GM19238 (cell line): Measurements from ENCODE around the gene TNS1.

Source experiments
- DNase-seq: peaks from one replicate; pipeline ENCODE4 v3.0.0; 2011; ENCODE audit warnings: low spot score; ENCODE audit not compliant: insufficient read length

TNS1 gene

DNA sequence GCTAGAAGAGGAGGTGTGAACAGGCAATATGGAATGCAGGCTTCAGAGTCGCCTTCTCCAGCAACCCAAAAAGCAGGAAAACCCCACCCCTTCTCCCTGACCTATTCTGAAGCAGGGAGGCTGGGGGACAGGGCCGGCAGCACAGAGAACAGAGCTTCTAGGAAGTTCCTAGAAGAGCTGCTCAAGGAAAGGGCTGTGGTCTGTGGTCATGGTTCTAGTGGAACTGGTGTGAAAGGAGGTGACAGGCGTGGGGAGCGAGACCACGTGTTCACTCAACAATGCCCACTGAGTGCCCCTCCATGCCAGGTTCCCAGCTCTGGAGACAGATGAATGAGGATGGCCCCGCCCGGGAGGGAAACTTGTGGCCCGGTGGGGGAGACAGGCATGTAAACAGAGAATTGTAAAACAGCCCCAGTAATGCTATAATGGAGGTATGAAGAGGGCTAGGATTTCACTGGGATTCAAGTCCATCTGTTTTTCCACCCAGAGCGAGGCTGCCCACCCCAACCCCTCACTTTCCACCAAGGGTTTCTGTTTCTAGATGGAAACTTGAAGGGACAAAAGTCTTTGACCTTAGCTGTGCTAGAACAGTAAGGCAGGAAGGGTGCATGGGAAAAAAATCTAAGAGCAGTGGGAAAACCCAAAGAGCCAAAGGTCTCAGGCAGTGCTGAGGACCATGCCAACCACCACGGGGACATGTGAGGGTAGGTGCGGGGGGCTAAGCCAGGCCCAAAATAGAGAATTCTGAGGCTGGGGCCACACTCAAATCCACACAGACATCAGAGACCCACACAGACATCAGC is 71.8 kb downstream of the TNS1 start:
- no peak for DNase-seq

DNA sequence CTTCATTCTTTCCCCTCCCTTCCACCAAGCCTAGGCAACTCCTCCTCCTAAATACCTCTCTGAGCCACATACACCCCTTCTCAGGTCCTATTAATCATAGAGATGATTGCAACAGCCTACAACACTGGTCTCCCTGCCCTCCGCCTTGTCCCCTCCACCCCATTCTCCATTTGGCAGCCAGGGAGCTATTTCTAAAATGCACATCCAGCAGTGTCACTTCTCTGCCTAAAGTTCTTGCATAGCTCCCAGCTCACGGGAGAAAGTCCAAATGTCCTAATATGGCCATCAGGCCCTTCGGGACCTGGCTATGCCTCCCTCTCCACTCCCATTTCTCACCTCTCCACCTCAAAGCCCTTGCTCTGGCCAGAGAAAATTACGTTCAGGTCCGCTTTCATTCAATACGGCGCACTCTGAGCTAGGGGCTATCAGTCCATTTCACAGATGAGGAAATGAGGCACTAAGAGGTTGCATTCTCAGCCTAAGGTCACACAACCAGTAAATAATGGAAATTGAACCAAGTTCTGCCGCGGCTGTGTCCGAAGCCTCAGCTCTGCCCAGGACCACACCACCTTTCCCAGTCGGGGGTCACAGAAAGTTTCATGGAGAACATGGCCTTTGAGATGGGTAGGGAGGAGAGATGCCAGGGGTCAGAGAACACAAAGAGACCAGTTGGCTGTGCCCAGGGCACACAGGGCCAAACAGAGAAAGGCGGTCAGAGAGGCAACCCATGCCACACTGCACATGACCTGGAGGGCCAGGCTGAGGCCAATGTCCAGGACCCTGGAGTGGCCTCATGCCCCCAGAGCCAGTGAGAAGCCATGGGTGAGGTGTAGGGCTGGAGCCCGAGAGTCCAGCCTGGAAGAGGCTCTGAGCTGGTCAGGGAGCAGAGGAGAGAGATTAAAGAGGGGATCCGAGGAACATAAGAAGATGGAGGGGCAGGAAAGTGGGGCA is 72.8 kb downstream of the TNS1 start:
- no peak for DNase-seq

DNA sequence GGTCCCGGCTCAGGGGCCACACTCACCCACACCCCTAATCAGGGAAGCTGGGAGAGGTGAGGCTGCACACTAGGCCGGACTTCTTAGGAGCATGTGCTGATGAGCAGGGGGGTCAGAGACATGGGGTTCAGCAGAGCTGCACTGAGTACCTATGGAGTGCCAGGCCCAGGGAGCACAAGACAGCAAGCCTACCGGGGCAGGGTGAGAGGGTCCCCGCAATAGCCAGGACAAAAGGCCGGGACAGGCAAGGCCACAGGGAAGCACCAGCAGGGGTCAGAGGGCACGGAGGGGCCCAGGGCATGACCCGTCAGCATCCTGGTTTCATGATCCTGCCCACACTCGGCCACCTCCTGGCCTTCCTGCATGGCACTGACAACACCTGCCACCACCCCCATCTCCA is 73.5 kb downstream of the TNS1 start:
- DNase-seq = no peak

DNA sequence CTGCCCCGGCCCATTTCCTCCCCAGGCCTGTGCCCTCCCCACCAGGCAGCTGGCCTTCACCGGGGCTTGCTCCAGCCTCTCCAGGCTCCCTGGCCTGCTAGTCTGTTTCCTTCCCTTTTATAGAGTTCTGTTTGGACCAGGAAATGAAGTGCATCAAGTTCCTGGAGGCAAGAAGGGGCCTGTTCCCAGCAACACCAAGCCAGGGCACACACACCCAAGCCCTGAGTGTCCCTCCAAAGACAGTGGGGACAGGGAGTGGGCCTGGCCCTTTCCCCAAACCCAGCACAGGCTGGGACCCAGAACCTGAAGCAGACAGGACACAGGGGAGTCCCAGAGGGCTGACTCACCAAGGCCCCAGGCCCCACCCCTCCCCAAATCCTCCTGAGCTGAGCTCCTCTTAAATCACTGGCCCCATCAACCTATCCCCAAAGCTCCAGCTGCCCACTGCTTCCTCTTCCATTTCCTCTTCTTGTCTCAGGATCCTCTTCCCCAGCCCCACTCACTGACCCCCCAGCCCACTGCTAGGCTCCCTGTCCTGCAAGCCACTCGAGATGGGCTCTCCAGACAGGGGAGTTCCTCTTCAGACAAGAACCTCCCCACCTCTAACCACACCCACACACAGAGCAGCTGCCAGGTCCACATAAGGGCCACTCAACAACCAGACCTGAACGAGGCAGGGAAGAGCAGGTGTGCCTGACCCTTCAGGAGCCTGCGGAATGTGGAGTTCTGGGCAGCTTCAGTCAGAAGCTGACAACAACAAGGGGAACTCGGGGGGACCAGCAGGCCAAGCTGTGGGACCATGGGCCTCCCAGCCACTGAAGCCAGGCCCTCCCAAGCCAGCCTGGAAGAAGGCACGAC is 74.2 kb downstream of the TNS1 start:
- DNase-seq = no peak

DNA sequence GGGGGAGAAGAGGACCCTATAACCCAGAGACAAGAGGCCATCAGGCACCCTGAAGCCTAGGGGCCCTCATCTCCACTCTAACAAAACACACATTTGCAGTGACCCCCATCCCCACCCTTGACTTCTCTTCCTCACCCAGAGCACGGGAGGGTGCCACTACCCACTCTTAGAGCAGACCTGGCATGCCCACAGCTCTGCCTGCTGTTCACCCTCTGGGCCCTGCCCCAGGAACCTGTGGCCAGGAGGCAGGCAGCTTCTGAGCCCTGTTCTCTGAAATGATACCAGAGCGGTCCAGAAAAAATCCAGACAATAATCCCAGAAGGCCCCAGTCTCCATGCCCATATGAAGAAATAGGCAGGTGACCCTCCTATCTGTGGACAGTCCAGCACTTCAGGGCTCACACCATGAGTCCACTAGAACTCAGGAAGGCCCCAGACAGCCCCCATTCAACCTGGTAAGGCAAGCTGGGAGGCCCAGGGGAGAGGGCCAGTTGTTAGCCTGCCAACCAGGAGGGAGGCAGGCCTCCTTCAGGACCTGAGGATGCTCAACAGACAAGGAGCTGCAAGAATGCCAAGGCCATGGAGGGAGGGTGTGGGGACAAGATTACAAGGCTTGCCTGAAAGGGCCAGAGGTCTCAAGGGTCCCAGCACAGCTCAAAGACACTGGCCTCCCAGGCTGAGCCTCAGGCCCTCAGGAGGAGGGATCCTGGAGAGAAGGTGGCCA is 75.0 kb downstream of the TNS1 start:
- DNase-seq = no peak

DNA sequence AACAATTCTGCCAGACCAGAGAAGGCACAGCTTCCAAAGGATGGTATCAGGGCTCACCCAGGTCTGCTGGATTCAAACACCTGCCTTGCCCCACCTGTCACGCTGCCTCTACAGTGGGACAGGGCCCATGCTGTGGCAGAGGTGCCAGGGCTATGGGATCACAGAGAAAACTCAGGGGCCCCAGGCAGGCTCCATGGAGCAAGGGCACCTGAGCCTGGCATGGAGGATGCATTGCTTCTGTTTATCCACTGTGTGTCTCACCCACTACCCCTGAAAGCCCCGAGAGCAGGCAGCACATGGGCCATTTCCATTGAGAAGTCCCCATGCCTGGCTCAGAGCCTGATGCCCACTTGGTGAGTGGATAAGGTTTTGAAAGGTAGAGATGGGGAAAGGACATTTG is 76.0 kb downstream of the TNS1 start:
- DNase-seq = no peak

DNA sequence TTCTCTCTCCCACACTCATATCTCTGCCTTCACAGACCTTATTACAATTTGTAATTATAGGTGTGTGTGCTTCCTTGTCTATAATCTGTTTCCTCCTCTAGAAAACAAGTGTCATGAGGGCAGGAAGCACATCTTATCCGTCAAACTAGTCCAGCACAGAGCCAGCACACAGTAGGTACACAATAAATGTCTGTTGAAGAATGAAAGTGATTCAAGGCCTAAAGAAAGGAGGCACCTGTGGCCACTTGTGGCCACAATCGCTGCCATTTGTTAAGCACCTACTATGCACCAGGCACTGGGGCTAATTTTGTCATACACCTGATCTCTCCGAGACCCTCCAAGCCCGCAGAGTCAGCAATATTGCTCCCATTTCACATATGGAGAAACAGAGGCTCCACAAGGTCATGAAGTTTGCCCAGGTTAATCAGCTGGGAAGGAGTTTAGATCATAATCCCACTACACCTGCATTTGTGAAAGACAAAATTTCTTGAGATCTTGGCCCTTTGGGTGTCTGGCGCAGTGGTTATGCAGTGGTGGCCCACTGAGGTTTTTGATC is 78.4 kb downstream of the TNS1 start:
- DNase-seq = no peak

DNA sequence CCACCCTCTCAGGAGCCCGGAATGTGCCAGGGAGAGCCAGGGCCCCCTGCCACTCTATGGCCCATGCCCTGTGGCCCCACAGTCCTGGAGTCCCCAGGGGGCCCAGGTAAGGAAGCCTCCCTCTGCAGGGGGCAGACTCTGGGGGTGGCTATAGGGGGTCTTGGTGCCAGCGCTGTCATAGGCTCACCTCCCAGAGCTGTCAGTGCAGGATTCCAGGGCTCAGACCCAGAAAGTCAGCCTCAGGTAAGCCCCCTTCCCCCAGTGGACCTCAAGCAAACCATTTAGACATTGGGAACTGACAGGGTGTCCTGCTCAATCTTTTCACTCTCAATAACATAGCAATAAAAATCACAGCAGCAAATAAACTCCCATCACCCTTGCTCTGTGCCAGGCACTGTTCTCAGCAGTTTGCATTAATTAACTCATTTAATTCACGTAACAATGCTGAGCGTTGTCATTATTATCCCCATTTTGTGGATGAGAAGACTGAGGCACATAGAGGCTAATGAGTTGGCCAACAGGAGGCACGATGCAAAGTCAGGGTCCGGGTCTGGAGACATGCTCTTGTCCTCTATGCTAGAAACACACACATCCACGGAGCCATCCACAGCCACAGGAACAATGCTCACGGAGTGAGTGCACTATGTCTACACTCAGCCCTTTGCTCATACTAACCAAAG is 79.6 kb downstream of the TNS1 start:
- DNase-seq = no peak

DNA sequence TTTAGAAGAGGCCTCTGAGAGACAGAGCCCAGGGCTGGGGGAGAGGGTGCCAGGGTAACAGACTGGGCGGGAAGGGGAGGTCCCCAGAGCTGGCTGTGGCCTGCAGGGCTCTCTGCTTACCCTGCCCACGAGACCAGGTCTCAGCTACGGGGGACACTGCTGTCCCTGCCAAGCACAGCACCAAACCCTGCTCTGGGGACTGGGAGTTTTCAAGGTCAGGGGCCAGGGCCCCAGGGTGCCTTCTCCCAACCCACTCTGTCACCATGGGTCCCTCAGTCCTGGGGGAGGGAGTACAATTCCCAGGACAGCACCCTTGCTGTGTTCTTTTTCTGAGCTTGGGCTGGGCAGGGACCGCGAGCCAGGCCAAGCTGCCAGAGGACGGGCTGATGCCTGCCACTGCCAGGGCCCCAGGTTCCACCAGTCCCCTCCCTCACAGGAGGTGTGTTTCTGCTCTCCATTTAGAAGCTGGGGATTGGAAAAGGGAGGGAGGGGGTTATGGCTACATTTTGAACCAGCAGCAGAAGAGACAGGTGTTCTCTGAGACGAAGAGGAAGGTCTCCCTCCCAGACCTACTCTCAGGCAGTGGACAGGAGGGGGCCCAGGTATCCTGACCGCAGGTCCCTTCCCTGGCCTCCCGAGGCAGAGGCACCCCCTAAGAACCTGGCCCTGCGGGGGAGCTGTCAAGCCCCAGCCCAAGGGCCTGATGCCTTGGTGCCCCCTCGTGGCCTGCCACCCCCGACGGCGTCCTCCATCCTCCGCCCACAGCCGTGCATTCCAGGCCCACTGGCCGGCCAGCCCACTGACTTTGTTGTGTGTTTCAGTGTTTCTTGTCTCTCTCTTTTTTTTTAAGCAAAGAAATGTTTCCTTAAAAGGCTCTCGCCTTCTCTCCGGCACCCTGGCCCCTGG is 80.4 kb downstream of the TNS1 start:
- DNase-seq = no peak

DNA sequence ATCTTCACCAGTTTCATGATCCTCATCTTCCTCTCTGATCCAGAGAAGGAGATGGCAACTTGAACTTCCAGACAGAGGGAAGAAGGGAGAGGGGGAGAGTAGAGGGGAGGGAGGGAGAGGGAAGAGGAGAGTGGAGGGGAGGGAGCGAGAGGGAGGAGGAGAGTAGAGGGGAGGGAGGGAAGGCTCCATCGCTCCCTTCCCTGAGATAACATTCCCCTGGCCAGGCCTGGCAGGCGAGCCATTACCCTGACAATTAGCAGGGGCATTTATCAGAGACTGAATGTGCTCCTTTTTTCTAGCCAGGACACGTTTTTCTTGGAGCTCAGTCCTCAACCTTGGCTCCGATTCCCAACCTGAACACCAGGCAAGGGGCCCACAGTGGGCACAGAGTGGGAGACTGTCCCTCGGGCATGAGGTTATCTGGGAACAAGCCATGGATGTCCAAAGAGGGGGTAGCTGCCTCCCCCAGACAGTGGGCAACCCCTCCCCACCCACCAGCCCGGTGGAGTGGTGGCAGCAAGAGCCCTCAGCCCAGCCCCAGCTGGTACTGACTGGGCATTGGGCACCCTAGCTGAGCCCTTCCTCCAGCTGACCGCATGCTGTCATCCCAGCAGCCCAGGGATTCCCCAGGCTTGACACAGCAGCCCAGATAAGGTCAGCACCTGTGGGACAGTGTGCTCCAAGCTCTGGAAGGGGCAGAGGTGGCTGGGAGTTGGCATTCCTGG is 81.8 kb downstream of the TNS1 start:
- DNase-seq = no peak

DNA sequence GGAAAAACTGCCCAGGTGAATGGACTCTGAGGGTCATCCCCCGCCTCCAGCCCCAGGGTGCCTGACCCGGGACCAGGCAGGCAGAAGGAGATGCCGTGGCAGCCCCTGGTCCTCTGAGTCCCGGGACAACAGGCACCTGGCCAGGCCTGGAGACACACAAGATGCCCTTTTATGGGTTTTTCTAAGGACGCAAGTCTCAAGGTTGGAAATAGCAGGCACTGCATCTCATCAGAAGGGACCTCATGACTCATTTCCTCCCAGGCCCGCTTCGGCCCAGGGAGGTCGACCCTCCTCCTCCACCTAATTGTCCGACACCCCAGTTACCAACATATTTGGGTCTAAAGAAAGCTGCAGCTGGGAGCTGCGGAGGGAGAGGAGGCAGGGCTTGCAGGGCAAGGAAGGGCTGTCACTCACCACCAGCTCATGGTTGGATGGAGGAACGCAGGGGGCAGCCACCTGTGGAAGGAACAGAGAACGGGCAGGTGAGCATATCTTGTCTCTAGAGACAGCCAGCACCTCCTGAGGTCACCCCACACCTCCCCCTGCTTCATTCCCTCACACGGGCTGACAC is 82.9 kb downstream of the TNS1 start:
- DNase-seq = no peak

DNA sequence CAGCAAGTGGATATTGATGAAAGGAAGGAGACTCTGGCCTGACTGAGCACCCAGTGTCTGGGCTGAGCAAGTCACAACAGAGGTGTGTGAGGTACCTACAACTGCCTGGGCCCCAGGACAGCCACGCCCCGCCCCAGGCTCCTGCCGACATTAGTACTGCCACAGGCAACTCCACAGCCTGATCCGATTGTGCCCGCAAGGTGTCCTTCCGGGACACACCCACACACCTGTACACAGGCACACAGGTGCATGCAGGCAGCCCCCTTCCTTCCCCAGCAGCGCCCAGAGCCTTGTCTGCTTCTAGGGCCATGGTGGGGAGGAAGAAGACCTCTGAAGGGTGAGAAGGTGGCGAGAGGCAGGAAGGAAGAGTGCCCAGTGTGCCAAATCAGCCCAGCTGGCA is 83.6 kb downstream of the TNS1 start:
- no peak for DNase-seq

DNA sequence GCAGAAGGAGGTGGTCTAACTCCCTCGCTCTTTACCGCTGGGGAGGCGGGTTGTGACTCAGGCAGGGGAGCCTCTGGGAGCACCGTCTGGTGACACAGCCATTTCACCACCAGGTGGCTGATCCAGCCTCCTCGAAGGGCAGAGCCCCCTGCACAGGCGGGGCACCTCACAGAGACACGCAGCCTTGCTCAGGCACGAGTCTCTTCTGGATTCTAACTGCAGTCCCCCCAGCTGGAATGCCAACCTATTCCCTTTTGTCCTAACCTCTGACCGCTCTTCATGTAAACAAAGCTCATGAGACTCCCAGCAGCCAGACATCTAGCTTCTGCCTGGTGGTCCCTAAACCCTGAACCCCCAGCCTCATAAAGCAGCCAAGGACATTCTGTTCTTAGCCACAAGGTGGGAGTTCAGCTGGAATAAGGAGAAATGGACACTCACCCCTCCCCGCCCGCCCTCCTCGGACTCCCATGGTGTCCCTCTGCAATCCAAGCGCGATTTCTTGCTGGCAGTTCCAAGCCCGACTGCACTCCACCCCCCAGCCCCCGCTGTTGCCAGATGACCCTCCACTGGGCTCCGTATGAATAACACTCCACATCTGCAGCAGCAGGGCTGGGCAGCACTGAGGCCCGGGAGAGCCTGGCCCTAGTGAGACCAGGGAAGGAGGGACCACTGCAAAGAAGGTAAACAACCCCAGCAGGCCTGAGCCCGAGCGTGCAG is 84.3 kb downstream of the TNS1 start:
- no peak for DNase-seq

DNA sequence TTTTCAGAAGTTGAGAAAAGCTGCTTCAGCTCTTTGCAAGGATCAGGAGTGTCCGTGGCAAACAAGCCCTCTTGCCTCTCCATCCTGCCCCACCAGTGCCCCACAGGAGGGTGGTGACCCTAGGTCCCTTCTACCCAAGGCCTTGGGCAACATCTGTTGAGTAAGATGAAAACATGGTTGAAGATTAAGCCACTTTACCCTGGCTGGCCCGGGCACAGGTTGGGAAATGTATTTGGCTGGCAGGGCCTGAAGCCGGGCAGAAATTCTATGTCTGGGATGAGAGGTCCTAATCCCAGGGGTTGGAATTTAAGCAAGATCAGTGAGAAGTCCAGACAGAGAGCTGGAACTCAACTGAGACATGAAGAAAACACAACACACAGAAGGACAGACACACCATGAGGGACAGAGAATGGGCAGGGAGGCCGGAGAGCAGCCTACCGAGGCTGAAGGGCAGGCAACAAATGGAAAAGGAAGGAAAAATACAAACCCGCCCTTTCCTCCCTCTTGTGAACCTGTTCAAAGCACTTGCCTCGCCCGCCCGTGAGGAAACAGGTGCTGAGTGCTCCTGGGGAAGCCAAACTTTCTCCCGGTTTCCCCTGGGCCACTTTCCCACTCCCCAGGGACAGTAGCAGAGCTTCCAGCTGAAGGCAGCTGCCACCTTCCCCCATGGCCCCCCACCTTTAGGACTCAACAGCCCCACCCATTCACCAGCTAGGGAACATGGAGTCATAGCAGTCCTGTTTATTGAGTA is 86.1 kb downstream of the TNS1 start:
- no peak for DNase-seq

DNA sequence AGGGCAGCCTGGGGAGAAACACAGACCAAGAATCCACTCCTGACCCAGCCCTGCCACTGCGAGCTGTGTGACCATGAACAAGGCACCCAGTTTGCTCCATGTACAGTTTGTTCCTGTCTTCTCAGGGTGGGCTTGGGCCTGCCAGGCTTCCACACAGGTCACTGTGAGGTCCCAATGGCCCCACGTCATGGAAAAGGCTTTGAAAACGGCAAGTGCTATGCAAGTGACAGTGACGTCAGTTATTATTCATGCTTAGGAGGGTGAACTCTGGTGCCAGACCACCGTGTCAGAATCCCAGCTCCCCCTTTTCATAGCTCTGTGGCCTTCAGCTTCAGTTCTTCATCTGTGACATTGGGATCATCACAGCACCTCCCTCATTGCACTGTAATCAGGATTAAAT is 87.1 kb downstream of the TNS1 start:
- DNase-seq = no peak

DNA sequence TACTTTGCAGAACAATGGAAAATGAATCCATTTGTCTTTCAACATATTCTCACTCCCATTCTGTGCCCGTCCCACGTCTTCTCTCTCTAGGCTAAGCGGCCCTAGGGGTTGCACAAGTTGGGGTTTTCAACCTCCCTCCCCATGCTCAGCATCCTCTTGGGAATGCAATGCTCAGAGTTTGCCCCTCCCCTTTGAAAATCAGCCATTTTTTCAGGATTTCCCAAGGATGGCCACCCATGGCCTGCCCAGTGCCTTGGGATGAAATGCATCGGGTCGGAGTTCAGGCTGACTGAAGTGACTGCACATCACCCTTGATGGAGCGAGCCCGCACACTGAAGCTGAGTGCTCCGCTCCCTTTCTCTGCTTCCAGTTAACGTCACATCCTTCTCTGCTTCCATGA is 87.9 kb downstream of the TNS1 start:
- DNase-seq = no peak

DNA sequence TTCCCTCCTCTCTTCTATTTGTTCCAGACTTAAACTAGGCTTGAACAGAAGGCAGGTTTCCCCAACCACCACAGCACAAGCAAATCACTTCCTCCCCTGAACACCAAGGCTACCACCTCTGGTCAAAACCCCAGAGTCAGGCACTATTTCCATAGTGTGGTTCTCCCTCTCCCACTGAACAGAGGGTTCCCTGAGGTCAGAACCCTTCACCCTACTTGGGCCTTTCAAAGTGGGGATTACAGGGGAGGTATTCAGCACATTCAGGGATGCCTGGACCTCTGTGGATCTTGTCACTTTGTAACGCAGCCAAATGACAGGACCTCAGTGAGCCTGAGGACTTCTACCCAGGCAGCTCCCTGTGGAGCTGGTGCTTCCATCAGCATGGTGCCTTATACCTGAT is 88.7 kb downstream of the TNS1 start:
- no peak for DNase-seq
